Fibroblast of the conjunctiva (primary cell): ENCODE measurements around the gene PDZD2.
"Not testable (repeated sequence)": the region's sequence is repeated elsewhere in the genome, so short reads cannot be mapped to it uniquely, and the experiment has no call there.

ENCODE experiments used
- DNase-seq: peaks from one replicate; pipeline ENCODE4 v3.0.0-alpha.2; 2010; ENCODE audit warnings: low read depth

Gene PDZD2

GRCh38 chr5:31733371-31733770, 94.4 kb downstream of the PDZD2 start:
- DNase-seq: no peak

- no peak for DNase-seq
Observed at GRCh38 chr5:31736127-31736526, 97.2 kb downstream of the PDZD2 start.

- no peak for DNase-seq
Observed at GRCh38 chr5:31738199-31738598, 99.3 kb downstream of the PDZD2 start.

GRCh38 chr5:31741496-31741895, 102.6 kb downstream of the PDZD2 start:
- no peak for DNase-seq

GRCh38 chr5:31743678-31744077, 104.7 kb downstream of the PDZD2 start:
- no peak for DNase-seq

- DNase-seq: no peak
Observed at GRCh38 chr5:31748458-31749172, 109.7 kb downstream of the PDZD2 start.

GRCh38 chr5:31750215-31750614, 111.3 kb downstream of the PDZD2 start:
- DNase-seq: no peak

- DNase-seq: no peak
Observed at GRCh38 chr5:31751610-31752009, 112.7 kb downstream of the PDZD2 start.

- DNase-seq: no peak
Observed at GRCh38 chr5:31753700-31754357, 114.9 kb downstream of the PDZD2 start.

GRCh38 chr5:31754358-31754704, 115.4 kb downstream of the PDZD2 start:
- no peak for DNase-seq

GRCh38 chr5:31754741-31755675, 116.1 kb downstream of the PDZD2 start:
- DNase-seq: no peak

GRCh38 chr5:31755676-31756230, 116.8 kb downstream of the PDZD2 start:
- DNase-seq: no peak

GRCh38 chr5:31757806-31758205, 118.9 kb downstream of the PDZD2 start:
- no peak for DNase-seq

- DNase-seq: no peak
Observed at GRCh38 chr5:31758803-31759425, 120.0 kb downstream of the PDZD2 start.

- no peak for DNase-seq
Observed at GRCh38 chr5:31759925-31760324, 121.0 kb downstream of the PDZD2 start.

GRCh38 chr5:31761877-31762276, 122.9 kb downstream of the PDZD2 start:
- no peak for DNase-seq

- DNase-seq: no peak
Observed at GRCh38 chr5:31763424-31763823, 124.5 kb downstream of the PDZD2 start.

- not testable (repeated sequence) for DNase-seq
Observed at GRCh38 chr5:31764687-31765086, 125.8 kb downstream of the PDZD2 start.

GRCh38 chr5:31767335-31768031, 128.6 kb downstream of the PDZD2 start:
- DNase-seq: no peak

GRCh38 chr5:31768046-31768445, 129.1 kb downstream of the PDZD2 start:
- no peak for DNase-seq

GRCh38 chr5:31768784-31769183, 129.9 kb downstream of the PDZD2 start:
- no peak for DNase-seq
